Fibroblast of the aortic adventitia (primary cell): ENCODE data around the gene GRIA1. TPM values are rescaled to one million over a fixed set of nuclear protein-coding genes. Genes with fewer than 3 reads are reported as not detected.

Experiments used
- DNase-seq: peaks from one replicate; pipeline ENCODE4 v3.0.0-alpha.2; 2010; ENCODE audit warnings: low read depth
- H3K4me3 ChIP-seq: 2 replicates; pipeline ENCODE4 v1.5.1; 2011; ENCODE audit warnings: low read depth, mild to moderate bottlenecking, control low read depth, low read length, moderate library complexity
- CTCF ChIP-seq: IDR thresholded peaks from 2 replicates; pipeline ENCODE4 v1.5.1; 2011; ENCODE audit warnings: mild to moderate bottlenecking, low read length, control low read depth, inconsistent platforms; ENCODE audit not compliant: insufficient read depth
- total RNA-seq: library from RNA; depleted of rRNA; stranded (reverse); fragments of >200 nt; gene quantifications from 2 replicates; pipeline ENCODE4 v1.2.3, GENCODE V29; 2012; ENCODE audit warnings: low replicate concordance

Gene GRIA1
- total RNA-seq, 1 donor = 1.2 TPM

DNA sequence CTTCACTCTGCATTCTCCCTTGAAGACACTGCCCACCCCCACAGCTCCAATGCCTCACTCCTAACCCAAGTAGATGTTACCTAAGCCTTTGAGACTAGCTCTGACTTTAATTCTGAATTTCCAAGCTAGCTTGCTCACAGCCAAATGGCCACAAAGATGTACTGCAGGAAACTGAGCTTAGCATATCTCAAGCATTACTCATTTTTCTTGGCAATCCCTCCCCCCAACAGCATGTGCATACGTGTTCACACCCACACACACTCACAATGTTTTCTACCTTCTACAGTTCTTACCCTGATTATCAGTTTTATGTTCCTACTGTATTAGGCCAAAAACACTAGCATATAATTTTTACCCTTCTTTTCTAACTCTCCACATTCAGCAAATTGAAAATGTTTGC, 13.7 kb upstream of the GRIA1 start:
- TF ChIP-seq CTCF = peak; percentile 44
- H3K4me3 ChIP-seq = no peak overlapping the region
- DNase-seq = peak; percentile 85

- TF ChIP-seq CTCF = no peak
- H3K4me3 ChIP-seq = no peak overlapping the region
- peak; percentile 11 for DNase-seq
These were observed 10.1 kb upstream of the GRIA1 start for GRCh38 chr5:153480401-153480800.

GRCh38 chr5:153483482-153483881, 7.0 kb upstream of the GRIA1 start:
- TF ChIP-seq CTCF = no peak
- no peak for DNase-seq

DNA sequence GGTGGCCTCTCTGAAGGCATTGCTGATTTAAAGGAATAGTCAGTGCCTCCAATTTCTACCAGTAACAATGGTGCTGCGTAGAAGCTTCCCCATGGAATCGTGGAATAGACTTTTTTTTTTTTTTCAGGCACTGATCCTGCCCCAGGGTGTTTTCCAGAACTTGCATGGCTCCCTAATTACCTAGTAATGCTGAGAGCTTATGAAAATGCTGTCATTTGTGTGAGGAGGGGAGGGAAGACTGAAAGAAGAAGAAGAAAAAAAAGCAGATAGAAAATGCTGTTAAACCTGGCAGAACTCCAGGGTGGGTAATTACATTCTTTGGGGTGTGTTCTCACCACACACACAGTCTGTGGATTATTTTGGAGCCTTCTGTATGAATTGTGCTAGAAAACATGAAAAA, 4.8 kb upstream of the GRIA1 start:
- no peak for TF ChIP-seq CTCF
- no peak overlapping the region for H3K4me3 ChIP-seq
- DNase-seq = no peak

More at GRCh38 chr5:153483482-153483881, 7.0 kb upstream of the GRIA1 start:
- H3K4me3 ChIP-seq = no peak overlapping the region

DNA sequence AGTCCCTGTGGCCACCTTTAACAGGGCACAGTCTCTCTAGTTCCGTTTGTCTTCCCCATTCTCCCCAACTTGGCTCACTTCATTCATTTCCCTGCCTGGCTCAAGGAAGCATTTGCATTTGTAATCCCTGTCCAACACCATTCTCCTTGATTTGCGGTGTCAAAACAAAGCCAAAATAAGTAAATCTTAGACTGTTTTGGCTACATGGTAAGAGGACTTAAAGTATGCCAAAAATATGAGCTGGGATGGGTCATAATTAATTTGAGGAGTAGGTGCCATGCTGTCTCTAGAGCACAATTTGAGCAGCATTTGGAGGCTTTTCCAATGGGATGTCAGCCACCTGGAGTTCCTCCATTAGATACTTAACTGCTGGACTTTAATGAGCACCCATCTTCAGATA, 3.7 kb upstream of the GRIA1 start:
- DNase-seq = no peak
- no peak overlapping the region for H3K4me3 ChIP-seq
- no peak for TF ChIP-seq CTCF

DNA sequence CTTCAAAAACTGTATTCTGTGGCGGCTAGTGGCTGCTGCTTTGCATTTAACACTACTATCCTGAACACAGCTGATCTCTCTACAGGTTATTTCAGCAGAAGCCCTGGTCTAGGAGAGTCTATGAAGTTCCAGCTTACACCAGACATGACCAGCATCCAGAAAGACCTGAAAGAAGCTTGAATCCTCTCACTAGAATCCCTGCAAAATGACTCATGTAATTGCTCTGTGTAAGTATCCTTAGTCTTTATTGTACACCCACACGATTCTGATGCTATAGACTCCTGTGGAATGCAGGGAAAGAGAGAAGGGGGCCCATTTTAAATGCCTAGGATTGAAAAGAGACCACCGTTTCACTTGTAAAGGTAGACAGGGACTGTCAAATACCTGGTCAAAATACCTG, 859 bp upstream of the GRIA1 start:
- no peak overlapping the region for H3K4me3 ChIP-seq
- TF ChIP-seq CTCF = no peak
- no peak for DNase-seq

DNA sequence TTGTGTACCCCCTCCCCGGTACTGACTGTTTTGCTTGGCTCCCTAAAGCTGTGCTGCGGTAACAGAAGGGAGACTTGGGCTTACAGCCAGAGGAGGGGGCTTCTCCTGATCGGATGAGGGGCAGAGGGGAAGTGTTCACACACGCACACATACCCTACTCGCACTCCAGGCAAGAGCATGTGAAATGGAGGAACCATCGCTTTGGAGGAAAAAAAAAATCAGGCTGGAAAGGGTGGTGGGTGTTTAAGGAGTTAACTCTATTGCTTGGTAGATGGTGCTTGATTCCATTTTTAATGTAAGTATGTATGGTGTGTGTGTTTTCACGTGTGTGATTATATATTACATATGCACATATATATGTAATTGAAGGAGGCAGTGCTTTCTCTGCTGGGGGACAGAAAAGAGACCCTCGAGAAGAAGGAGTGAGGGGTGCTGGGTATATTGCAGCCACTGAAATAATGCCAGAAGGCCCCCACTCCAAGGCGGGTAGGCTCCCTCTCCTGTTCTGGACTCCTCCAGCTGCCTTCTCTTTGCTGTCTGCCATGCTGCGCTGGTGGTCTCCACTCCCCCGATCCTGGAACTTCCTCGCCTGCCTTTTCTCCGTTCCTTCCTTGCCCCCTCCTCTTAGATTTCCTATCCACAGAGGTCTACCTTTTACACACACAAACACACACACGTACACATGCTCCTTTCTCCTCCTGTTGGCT, 721 bp downstream of the GRIA1 start:
- no peak for TF ChIP-seq CTCF
- peak overlapping the region; percentile 40 for H3K4me3 ChIP-seq
- DNase-seq = no peak
